ENCODE measurements around the gene TRIO. TPM values are rescaled to one million over a fixed set of nuclear protein-coding genes. Genes with fewer than 3 reads are reported as not detected.
A peak's percentile ranks its signal among the peaks of the same experiment; 100 is the strongest.

TRIO gene
- total RNA-seq, 1 experiment from 2014 or later = 211 TPM

DNA sequence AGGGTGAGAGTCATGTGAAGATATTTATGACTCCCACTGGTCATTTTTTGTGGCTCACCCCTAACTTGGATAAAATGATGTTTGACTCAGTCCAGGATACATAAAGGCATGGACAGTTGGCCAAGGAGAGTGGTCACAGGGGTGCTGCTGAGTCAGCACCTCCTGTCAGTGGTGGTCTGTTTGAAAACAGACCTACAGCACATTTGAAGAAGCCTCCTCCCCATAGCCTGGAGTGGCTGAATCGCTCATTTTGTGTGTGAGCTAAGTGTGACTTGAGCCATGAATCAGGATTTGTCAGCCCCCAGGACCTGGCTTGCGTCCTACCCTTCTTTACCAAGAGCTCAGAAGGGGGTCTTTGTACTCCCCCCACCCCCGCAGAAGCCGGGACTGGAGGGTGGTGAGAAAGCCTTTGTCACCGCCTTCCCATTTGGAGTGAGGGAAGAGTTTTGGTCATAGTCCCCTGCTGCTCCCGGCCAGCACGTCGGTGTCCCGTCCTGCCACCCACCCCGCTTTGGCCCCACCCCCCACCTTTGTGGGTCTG, 35.6 kb downstream of the TRIO start:
- Histone ChIP-seq H3K27ac (ENCODE audit: low read length) (peak overlapping the region; percentile 73), H3K4me1 (ENCODE audit: insufficient read depth, low read length) (peaks cover 74% of the 10 kb centered on the region), H4K20me1 (ENCODE audit: low read length) (peaks cover 32% of the 10 kb centered on the region), H3K79me2 (ENCODE audit: low read length) (peaks cover 100% of the 10 kb centered on the region), H3K9ac (ENCODE audit: low read length) (peak overlapping the region; percentile 35), H3F3A (ENCODE audit: low read length, unreplicated experiment) (peaks cover 9% of the 10 kb centered on the region), H2AFZ (ENCODE audit: low read length) (no peak overlapping the region), H3K36me3 (ENCODE audit: low read depth, low read length) (no peaks in the 10 kb centered on the region), H3K9me2 (replicated peaks; ENCODE audit: low read length) (no peaks in the 10 kb centered on the region), H3K27me3 (ENCODE audit: low read length) (no peaks in the 10 kb centered on the region), H3K4me2 (ENCODE audit: low read length) (peak overlapping the region; percentile 72), H3K4me3 (ENCODE audit: low read length) (peak overlapping the region; percentile 28; the same call in 1 of the 2 replicates), H3K9me3 (ENCODE audit: low read length) (no peaks in the 10 kb centered on the region)
- intact Hi-C loops (cut with micrococcal nuclease) = no loop called here
- POLR2A ChIA-PET (ENCODE audit: unreplicated experiment) = interaction anchor here (0.5 to 1.1 kb wide), 2 partner anchors 11 to 22 kb away, joined by 5 to 10 read pairs; no protein-coding TSS in a partner anchor
- peak; percentile 70 for ATAC-seq
- BruUV-seq (replicated peaks) = no TSS peak
- CTCF ChIA-PET = no interaction called here
- peak; percentile 87 for DNase-seq
- TF ChIP-seq EZH2phosphoT487 (IDR thresholded peaks at IDR 0.05; ENCODE audit: borderline replicate concordance, low read length) = no peak
- no peak for TF ChIP-seq EZH2 (IDR thresholded peaks at IDR 0.05; ENCODE audit: low read length, unreplicated experiment)
- TF ChIP-seq, protein P1, sequence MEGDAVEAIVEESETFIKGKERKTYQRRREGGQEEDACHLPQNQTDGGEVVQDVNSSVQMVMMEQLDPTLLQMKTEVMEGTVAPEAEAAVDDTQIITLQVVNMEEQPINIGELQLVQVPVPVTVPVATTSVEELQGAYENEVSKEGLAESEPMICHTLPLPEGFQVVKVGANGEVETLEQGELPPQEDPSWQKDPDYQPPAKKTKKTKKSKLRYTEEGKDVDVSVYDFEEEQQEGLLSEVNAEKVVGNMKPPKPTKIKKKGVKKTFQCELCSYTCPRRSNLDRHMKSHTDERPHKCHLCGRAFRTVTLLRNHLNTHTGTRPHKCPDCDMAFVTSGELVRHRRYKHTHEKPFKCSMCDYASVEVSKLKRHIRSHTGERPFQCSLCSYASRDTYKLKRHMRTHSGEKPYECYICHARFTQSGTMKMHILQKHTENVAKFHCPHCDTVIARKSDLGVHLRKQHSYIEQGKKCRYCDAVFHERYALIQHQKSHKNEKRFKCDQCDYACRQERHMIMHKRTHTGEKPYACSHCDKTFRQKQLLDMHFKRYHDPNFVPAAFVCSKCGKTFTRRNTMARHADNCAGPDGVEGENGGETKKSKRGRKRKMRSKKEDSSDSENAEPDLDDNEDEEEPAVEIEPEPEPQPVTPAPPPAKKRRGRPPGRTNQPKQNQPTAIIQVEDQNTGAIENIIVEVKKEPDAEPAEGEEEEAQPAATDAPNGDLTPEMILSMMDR (conservative IDR thresholded peaks at IDR 0.05; ENCODE audit: low read depth, low read length) = no peak

DNA sequence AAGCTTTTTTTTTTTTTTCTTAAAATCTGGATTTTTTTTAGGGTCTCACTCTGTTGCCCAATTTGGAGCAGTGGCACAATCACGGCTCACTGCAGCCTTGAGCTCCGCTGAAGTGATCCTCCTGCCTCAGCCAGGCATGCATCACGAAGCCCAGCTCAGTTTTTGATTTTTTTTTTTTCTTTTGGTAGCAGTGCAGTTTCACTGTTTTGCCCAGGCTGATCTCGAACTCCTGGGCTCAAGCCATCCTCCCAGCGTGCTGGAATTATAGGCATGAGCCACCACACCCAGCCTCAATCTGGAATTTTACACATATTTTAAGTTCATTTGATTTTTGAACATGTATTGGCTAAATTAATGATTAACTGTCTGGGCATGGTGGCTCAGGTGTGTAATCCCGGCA, 36.3 kb downstream of the TRIO start:
- TF ChIP-seq EZH2phosphoT487 (IDR thresholded peaks at IDR 0.05; ENCODE audit: borderline replicate concordance, low read length) = no peak
- Histone ChIP-seq H3K9ac (ENCODE audit: low read length) (peak overlapping the region; percentile 35), H3K27me3 (ENCODE audit: low read length) (no peaks in the 10 kb centered on the region), H3F3A (ENCODE audit: low read length, unreplicated experiment) (peaks cover 16% of the 10 kb centered on the region), H3K4me2 (ENCODE audit: low read length) (peak overlapping the region; percentile 72), H3K9me2 (replicated peaks; ENCODE audit: low read length) (no peaks in the 10 kb centered on the region), H3K9me3 (ENCODE audit: low read length) (no peaks in the 10 kb centered on the region), H3K79me2 (ENCODE audit: low read length) (peaks cover 100% of the 10 kb centered on the region), H3K27ac (ENCODE audit: low read length) (peak overlapping the region; percentile 73), H3K4me3 (ENCODE audit: low read length) (no peak overlapping the region), H3K4me1 (ENCODE audit: insufficient read depth, low read length) (peaks cover 77% of the 10 kb centered on the region), H2AFZ (ENCODE audit: low read length) (no peak overlapping the region), H4K20me1 (ENCODE audit: low read length) (peaks cover 28% of the 10 kb centered on the region), H3K36me3 (ENCODE audit: low read depth, low read length) (no peaks in the 10 kb centered on the region)
- no peak for DNase-seq
- no peak for ATAC-seq
- intact Hi-C loops (cut with micrococcal nuclease) = no loop called here
- CTCF ChIA-PET = interaction anchor here (0.7 kb wide), 1 partner anchor 81 kb away, joined by 6 read pairs; no protein-coding TSS in a partner anchor
- no TSS peak for BruUV-seq (replicated peaks)
- POLR2A ChIA-PET (ENCODE audit: unreplicated experiment) = interaction anchor here (0.5 to 1.1 kb wide), 2 partner anchors 11 to 22 kb away, joined by 5 to 10 read pairs; no protein-coding TSS in a partner anchor

DNA sequence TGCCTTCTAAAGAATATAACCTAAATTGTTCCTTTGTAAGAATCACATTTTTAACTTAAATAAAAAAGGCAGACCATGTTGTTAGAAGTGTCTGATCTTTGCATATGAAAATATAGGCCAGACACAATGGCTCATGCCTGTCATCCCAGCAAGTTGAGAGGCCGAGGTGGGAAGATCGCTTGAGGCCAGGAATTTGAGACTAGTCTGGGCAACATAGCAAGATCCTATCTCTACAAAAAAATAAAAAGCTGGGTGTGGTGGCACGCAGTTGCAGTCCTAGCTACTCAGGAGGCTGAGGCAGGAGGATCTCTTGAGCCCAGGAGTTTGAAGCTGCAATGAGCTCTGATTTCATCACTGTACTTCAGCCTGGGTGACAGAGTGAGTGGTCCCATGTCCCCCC, 37.3 kb downstream of the TRIO start:
- H3K4me2 ChIP-seq (ENCODE audit: low read length) = no peak overlapping the region
- POLR2A ChIA-PET (ENCODE audit: unreplicated experiment) = interaction anchor here (0.6 kb wide), 1 partner anchor 173 kb away, joined by 3 read pairs; no protein-coding TSS in a partner anchor
- intact Hi-C loops (cut with micrococcal nuclease) = no loop called here
- no peaks in the 10 kb centered on the region for H3K36me3 ChIP-seq (ENCODE audit: low read depth, low read length)
- no peak for ATAC-seq
- BruUV-seq (replicated peaks) = no TSS peak
- no peak overlapping the region for H3K4me3 ChIP-seq (ENCODE audit: low read length)
- H3F3A ChIP-seq (ENCODE audit: low read length, unreplicated experiment) = peaks cover 20% of the 10 kb centered on the region
- peaks cover 100% of the 10 kb centered on the region for H3K79me2 ChIP-seq (ENCODE audit: low read length)
- H3K9me2 ChIP-seq (replicated peaks; ENCODE audit: low read length) = no peaks in the 10 kb centered on the region
- TF ChIP-seq, protein P1 (conservative IDR thresholded peaks at IDR 0.05; ENCODE audit: low read depth, low read length) = no peak
- no peaks in the 10 kb centered on the region for H3K9me3 ChIP-seq (ENCODE audit: low read length)
- no peak for DNase-seq
- H4K20me1 ChIP-seq (ENCODE audit: low read length) = peaks cover 19% of the 10 kb centered on the region
- no peaks in the 10 kb centered on the region for H3K27me3 ChIP-seq (ENCODE audit: low read length)
- H3K27ac ChIP-seq (ENCODE audit: low read length) = no peak overlapping the region
- H3K4me1 ChIP-seq (ENCODE audit: insufficient read depth, low read length) = peaks cover 77% of the 10 kb centered on the region
- H3K9ac ChIP-seq (ENCODE audit: low read length) = no peak overlapping the region
- no peak overlapping the region for H2AFZ ChIP-seq (ENCODE audit: low read length)
- CTCF ChIA-PET = interaction anchor here (0.6 kb wide), 2 partner anchors 9 to 148 kb away, joined by 3 to 5 read pairs; no protein-coding TSS in a partner anchor
